Stimulated activated CD4-positive, alpha-beta T cell treated with anti-CD3 and anti-CD28 coated beads, TNF-alpha, amount 100 ng/mL, for 1 hour (primary cell): Measurements from ENCODE around the gene TADA2A.
"Not testable (repeated sequence)": the region's sequence is repeated elsewhere in the genome, so short reads cannot be mapped to it uniquely, and the experiment has no call there.

Experiments
- DNase-seq, 3 donors: peaks; one replicate each; pipeline ENCODE4 v3.0.0-alpha.2; 2020; ENCODE audit warnings: low read depth in 3 of 3, low spot score in 1 of 3

The TADA2A gene

DNA sequence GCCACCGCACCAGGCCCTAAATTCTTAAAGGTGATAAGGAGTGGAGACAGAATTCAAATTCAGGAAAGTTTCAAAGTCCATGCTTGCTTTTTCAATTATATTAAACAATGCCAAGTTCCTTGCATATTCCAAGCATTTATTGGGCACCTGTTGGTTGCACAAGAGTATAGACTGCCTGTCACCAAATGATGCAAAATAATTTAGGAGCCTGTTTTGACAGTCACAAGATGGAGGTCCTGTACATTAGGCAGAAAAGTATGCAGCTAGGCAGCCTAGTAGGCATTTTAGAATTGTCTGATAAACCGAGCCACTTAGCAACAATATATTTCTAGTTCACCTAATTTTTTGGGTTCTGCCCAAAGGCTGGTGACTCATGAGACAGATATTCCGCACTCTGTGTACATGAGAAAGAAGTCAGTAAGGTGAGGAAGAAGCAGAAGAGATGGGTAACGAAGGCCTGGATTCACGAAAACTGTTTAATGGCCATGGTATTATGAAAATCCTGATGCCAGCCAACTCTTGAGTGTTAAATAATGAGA, 7.4 kb upstream of the TADA2A start:
- no peak for DNase-seq

DNA sequence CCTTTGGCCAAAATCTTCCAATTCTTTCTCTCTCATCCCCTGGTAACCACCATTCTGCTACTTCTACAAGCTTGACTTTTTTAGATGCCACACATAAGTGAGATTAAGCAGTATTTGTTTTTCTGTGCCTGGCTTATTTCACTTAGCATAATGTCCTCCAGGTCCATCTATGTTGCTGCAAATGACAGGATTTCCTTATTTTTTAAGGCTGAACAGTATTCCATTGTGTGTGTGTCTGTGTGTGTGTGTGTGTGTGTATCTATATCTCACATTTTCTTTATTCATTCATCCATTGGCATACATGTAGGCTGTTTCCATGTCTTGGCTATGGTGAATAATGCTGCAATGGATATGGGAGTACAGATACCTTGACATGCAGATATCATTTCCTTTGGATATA, 6.2 kb upstream of the TADA2A start:
- no peak for DNase-seq

DNA sequence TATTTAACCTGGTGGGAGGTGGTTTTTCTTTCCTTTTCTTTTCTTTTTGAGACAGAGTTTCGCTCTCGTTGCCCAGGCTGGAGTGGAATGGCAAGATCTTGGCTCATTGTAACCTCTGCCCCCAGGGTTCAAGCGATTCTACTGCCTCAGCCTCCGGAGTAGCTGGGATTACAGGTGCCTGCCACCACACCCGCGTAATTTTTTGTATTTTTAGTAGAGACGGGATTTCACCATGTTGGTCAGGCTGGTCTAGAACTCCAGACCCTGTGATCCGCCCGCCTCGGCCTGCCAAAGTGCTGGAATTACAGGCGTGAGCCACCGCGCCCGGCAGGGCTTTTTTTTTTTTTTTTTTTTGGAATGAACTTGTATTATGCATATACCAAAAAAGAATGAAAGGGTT, 1.2 kb upstream of the TADA2A start:
- not testable (repeated sequence) for DNase-seq

DNA sequence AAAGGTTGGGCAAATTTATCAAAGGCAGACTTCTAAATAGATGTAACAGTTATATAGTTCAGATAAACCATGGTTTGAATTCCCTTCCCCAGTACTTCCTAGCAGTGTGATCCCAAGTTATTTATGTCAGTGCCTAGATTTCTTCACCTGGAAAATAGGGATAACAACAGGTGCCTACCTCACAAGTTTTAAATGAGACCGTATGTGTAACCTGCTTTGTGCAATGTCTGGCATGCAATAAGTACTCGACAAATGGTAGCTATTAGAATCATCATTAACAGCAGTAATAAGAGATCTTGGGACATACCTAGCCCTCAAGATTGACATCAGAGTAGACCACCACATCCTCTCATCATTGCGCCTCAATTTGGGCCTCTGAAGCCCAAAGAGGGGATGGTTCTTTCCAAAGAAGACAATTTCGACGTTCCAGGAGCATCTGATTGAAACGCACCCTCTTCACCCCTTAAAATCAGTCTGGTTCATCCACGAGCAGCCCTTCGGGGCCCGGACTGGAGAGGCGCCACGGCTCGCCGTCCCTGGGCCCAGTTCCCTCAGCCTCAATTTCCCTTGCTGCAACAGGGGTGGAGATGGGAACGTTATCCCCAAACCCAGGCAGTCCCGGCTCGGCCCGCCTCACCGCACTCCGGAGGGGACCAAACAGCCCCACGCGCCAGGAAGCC, 591 bp upstream of the TADA2A start:
- no peak for DNase-seq

DNA sequence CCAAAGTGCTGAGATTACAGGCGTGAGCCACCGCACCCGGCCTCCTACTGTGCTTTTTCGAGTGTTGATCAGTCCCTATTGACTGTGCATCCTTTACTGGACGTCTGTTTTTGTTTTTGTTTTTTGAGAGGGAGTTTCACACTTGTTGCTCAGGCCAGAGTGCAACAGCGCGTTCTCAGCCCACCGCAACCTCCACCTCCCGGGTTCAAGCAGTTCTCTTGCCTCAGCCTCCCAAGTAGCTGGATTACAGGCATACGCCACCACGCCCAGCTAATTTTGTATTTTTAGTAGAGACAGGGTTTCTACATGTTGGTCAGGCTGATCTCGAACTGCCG, 1.4 kb downstream of the TADA2A start:
- DNase-seq, result not testable (repeated sequence)

DNA sequence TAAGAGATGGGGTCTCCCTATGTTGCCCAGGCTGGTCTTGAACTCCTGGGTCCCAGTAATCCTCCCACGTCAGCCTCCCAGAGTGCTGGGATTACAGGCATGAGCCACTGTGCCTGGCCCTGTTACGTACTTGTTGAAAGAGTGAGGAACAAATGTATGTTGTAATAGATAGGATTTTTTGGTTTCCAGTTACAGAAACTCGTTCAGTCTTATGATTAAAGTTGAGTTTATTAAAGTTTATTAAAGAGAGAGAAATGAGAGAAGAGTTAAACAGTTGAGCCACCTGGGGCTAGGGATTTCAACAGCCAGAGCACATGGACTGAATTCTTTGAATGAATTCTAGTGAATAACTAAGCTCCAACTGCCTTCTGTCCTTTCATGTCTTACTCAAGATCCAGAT, 3.7 kb downstream of the TADA2A start:
- DNase-seq, result no peak

DNA sequence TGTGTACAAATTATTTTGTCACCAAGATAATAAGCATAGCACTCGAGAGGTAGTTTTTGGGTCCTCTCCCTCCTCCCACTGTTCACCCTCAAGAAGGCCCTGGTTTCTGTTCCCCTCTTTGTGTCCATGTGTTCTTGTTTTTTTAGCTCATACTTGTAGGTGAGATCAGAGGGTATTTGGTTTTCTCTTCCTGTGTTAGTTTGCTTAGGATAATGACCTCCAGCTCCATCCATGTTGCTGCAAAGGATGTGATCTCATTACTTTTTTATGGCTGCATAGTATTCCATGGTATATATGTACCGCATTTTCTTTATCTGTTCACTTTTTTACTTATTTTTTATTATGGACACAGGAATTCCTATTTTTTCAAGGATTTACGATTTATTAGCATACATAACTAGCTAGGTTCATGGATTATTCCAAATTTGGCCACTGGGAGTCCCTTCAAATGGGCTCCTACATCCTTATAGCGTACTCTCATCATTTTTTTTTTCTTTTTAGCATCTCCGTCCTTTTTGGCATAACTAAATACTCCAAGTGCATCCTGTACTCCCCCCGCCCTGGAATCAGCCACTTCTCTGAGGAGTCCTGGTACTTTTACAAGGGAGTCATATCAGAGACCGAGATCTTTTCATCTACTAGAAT, 7.3 kb downstream of the TADA2A start:
- no peak for DNase-seq

DNA sequence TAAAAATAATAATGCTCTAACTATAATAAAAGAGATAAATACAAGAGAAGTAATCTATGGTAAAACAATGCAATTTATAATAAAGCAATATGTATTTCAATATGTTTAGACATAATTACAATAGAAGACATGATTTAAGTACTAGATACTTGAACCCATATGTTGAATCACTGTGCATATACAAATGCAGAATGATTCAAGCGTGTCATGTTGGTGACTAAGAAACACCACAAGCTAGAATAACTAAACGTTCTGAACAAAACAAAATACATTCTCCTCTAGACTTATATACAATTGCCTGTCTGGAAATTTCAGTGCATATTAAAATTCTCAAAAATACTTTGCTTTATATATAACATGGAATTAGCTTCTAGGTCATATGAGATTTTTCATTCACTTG, 11.2 kb downstream of the TADA2A start:
- DNase-seq, result no peak

DNA sequence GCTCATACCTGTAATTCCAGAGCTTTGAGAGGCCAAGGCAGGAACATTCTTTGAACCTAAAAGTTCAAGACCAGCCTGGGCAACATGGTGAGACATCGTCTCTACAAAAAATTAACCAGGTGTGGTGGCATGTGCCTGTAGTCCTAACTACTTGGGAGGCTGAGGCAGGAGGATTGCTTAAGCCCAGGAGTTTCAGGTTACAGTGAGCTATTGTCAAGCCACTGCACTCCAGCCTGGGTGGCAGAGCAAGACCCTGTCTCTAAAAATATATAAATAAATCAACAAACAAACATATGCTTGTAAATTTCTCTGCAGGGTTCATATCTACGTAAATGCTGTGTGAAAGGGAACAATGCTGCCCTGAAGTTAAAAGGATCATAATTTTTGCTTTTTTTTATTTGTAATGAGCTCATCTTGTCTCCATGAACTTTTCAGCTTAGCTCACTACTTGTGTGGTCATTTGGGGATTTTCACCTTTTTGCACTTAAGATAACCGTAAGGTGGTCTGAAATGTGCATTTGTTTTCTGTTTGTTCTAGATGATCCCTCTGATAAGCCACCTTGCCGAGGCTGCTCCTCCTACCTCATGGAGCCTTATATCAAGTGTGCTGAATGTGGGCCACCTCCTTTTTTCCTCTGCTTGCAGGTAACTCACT, 16.4 kb downstream of the TADA2A start:
- no peak for DNase-seq

DNA sequence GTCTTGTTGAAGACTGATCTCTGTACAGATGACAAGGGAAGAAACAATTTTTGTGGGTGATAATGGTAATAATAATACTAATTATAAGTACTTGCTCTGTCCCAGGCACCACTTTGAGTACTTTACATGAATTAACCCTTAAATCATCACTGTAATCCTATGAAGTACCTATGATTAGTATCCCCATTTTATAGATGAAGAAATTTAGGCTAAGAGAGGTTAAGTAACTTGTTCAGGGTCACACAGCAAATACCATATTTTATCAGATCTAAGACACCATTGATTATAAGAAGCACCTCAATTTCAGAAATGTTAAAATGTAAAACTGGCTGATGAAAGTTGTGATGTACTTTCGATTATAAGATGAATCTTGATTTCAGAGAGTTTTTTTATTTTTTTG, 18.6 kb downstream of the TADA2A start:
- no peak for DNase-seq

DNA sequence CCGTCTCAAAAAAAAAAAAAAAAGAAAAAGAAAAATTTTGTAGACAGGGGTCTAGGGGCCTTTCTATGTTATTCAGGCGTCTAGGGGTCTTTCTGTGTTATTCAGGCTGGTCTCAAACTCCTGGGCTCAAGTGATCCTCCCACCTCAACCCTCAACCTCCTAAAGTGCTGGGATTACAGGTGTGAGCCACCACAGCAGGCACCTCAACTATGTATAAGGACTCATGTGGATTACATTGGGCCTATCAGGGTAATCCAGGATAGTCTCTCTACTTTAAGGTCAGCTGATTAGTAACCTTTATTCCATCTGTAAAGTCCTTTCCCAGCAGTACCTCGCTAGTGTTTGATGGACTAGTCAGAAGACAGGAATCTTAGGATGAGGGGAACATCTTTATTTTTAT, 22.4 kb downstream of the TADA2A start:
- no peak for DNase-seq

DNA sequence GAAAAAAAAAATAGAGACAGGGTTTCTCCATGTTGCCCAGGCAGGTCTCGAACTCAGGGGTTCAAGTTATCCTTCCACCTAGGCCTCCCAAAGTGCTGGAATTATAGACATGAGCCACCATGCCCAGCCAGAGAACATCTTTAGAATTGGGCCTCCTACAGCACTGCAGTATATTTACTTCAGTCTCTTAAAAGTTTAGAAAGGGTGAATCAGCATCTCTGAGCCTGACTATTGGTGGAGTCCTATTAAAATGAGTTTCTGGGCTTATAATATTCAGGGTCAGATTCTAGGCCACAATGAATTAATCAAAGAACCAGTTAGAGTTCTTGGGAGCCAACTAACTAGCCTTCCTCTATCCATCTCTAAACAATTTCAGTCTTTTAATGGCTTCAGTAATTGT, 22.8 kb downstream of the TADA2A start:
- no peak for DNase-seq

DNA sequence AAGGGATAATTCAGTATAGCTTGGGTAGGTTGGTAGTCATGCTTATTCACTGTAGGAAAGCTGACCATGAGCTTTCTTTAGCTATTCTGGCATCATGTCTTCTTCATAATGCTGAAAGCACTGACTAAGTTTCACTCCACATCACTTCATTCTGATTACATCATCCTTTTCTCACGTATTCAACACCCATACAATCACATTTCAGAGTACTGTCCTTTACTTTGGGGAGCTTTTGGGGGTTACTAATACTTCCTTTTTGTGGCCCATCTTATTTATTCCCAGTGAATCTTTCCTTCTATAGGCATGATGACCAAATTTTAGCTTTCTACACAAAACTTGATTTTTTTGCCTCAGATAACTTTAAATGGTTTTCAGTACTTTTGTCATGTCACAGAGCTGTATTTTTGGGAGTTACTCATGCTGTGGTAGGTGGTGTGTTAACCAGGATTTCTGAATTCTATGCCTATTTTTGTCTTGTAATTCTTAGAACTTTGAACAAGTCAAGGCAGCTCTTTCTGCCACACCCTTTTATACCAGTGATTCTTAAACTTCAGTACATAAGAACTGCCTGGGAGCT, 23.5 kb downstream of the TADA2A start:
- DNase-seq, result no peak

DNA sequence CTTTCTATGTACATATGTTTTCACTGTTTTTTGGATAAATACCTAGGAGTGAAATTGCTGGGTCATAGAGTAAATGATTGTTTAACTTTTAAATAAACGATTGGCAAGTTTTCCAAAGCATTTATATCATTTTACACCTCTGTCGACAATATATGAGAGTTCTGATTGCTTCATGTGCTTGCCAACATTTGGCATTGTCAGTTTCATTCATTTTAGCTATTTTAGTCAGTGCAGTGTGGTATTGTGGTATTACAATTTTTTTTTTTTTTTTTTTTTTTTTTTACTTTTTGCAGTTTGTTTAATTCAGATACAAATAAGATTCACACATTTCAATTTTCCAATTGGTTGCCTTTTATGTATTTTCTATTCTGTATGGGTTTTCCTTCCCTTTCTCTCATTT, 26.0 kb downstream of the TADA2A start:
- DNase-seq, result no peak

DNA sequence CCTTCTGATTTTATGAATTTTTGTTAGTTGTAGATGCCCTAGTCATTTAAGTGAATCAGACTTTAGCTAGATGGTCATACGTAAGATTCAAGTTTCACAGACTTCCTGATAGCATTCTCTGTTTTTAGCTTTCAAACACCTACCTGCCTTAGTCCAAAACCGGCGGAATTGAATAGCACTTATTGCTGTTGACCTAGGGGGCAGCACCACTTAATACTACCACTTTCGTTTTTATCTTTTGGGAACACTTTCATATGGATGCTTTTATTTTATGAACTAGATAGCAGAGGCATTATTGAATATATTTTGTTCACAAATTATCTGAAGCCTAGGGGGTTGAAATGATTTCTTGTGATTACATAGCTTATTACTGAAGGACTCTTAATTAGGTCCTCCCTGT, 31.5 kb downstream of the TADA2A start:
- DNase-seq, result no peak

DNA sequence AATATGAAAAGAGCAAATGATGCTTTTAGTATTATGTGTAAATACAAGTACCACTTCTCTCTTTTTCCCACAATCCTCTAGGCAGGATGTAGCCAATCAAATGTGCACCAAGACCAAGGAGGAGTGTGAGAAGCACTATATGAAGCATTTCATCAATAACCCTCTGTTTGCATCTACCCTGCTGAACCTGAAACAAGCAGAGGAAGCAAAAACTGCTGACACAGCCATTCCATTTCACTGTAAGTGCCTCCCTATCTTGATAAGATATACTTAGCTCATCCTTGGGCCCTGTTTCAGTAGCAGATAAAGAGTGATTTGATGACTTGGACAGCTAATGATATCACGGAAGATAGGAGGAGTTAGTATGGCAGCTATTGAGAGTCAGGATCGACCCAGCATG, 33.7 kb downstream of the TADA2A start:
- no peak for DNase-seq

DNA sequence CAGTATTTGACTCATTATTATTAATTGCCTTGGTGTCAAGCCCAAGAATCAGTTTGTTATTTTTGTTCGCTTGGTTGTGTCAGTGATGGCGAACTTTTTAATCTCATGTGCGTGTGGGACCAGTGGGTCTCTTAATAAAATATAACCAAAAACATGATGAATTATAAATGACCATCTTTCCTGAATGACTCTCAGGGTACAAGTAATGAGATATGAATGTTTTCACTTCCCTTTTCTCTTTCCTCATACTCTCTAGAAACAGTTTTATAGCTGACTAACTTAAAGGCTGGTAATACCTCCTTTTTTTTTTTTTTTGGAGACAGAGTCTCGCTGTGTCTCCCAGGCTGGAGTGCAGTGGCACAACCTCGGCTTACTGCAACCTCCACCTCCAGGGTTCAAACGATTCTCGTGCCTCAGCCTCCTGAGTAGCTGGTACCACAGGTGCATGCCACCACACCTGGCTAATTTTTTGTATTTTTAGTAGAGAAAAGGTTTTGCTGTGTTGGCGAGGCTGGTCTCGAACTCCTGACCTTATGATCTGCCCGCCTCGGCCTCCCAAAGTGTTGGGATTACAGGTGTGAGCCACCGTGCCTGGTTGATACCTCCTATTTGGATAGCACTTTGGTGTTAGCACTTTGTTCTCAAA, 34.8 kb downstream of the TADA2A start:
- DNase-seq, result not testable (repeated sequence)

DNA sequence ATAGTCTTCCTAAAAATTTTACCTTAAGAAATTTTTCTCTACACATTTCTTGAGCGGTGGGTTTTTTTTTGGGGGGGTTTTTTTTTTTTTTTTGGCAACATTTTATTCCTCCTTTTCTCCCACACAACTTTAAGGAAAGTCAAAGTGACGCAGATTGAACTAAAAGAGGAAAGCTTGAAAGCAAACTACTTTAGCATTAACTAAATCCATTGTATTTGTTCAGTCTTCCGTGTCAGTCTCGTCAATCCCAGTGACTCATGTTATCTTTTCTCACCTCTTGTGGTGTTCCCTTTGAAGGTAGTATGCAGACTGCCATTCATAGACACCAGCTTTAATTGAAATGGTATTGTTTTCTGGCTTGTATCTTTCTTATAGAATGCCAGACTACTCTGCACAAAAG, 39.3 kb downstream of the TADA2A start:
- no peak for DNase-seq

DNA sequence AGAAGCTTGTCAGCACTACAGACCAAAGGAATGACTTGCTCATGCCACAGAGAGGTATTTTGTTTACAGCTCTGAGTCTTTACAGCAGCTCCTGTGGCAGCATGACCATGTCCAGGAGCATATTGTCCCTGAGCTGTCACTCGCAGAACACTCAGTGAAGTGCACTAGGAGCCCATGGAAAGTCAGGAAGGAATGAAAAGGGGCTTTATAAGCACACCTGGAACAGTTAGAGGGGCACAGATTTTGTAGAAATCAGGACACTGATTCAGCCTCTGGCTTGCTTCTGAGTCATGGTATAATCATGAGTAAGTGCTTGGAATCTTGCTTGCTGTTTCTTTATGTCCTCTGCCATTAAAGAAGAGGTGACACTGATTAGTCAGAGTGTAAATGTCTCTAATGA, 41.0 kb downstream of the TADA2A start:
- no peak for DNase-seq

DNA sequence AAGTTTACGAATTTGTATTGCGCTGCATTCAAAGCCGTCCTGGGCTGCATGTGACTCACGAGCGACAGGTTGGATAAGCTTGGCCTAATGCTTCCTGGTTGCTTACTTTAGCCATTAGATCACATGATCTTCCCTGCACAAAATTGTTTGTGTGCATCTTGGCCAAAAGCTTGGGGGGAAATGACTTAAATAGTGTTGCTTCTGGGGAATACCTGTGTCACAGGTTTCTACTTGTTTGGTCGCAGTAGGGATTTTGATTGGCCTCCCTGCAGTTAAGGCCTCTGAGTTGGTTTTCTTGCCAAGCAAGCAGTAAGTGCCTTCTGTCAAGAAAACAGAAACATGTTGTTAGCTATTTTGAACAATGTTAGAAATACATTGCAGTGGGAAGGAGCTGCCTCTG, 43.4 kb downstream of the TADA2A start:
- DNase-seq, result no peak

DNA sequence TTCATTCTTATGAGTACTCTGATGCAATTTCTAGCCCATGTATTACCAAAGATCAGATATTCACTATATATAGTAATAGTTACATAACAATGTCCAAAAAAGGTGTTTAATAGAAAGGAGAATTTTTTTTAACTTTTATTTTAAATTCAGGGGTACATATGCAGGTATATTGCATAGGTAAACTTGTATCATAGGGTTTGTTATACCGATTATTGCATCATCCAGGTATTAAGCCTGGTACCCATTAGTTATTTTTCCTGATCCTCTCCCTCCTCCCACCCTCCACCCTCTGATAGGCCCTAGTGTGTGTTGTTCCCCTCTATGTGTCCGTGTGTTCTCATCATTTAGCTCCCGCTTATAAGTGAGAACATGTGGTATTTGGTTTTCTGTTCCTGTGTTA, 51.1 kb downstream of the TADA2A start:
- not testable (repeated sequence) for DNase-seq

DNA sequence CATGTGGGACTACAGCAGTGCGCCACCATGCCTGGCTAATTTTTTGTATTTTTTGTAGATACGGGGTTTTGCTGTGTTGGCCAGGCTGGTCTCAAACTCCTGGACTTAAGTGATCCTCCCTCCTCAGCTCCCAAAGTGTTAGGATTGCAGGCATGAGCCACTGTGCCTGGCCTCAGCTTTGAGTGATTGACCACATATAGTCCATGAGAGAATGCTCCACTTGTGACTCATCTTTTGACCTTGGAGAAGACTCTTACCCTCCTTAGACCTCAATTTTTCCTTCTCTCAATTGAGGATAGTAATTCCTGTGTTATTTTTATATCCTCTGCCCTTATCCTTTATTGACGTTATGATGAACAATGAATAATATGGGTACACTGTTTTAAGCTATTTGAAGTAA, 52.1 kb downstream of the TADA2A start:
- DNase-seq, result no peak
